Measurements from ENCODE around the gene ATP5MC2. TPM values are rescaled to one million over a fixed set of nuclear protein-coding genes. Genes with fewer than 3 reads are reported as not detected.

ATP5MC2 gene
- total RNA-seq, 4 donors from 2014 or later: 181 to 334 (median 259) TPM

GRCh38 chr12:53699678-53700025, 23.8 kb upstream of the ATP5MC2 start:
- Histone ChIP-seq H3K4me3 (replicated peaks in 1 of 3) (no peak overlapping the region), H3K27me3 (peaks cover 18% of the 10 kb centered on the region), H3K4me1 (peaks cover 0 to 17% of the 10 kb centered on the region in 2 donors), H3K36me3 (no peaks in the 10 kb centered on the region), H3K9me3 (no peaks in the 10 kb centered on the region), H3K27ac (no peak overlapping the region)
- intact Hi-C loops (cut with DNase I): no loop called here
- TF ChIP-seq CTCF (IDR thresholded peaks at IDR 0.05) (no peak), POLR2A (IDR thresholded peaks at IDR 0.05) (no peak)
- no peak for DNase-seq
- 41 to 55% methylated on average over 5 of the region's 5 CpGs for WGBS, 2 donors

GRCh38 chr12:53698948-53699677, 23.2 kb upstream of the ATP5MC2 start:
- WGBS, 2 donors: 71 to 77% methylated on average over 3 of the region's 3 CpGs
- H3K36me3 ChIP-seq: no peaks in the 10 kb centered on the region
- intact Hi-C loops (cut with DNase I): no loop called here
- no peak overlapping the region for H3K4me3 ChIP-seq (replicated peaks in 1 of 3)
- H3K27ac ChIP-seq: no peak overlapping the region
- TF ChIP-seq CTCF (IDR thresholded peaks at IDR 0.05) (no peak), POLR2A (IDR thresholded peaks at IDR 0.05) (no peak)
- DNase-seq: no peak
- peaks cover 18% of the 10 kb centered on the region for H3K27me3 ChIP-seq
- no peaks in the 10 kb centered on the region for H3K9me3 ChIP-seq
- peaks cover 0 to 17% of the 10 kb centered on the region in 2 donors for H3K4me1 ChIP-seq

- no peaks in the 10 kb centered on the region for H3K9me3 ChIP-seq
- intact Hi-C loops (cut with DNase I): no loop called here
- no peak overlapping the region for H3K27ac ChIP-seq
- WGBS, 2 donors: 28 to 30% methylated on average over 23 to 24 of the region's 24 CpGs
- H3K4me1 ChIP-seq: peaks cover 0 to 17% of the 10 kb centered on the region in 2 donors
- H3K4me3 ChIP-seq (replicated peaks in 1 of 3): no peak overlapping the region
- TF ChIP-seq POLR2A (IDR thresholded peaks at IDR 0.05) (no peak), CTCF (IDR thresholded peaks at IDR 0.05) (no peak)
- H3K27me3 ChIP-seq: peaks cover 15% of the 10 kb centered on the region
- no peaks in the 10 kb centered on the region for H3K36me3 ChIP-seq
- DNase-seq: peak in 1 of 2 donors; percentile 12
These were observed 20.9 kb upstream of the ATP5MC2 start for GRCh38 chr12:53696655-53697331.

- no peaks in the 10 kb centered on the region for H3K9me3 ChIP-seq
- WGBS, 2 donors: 8 to 18% methylated on average over 11 of the region's 11 CpGs
- TF ChIP-seq CTCF (IDR thresholded peaks at IDR 0.05) (no peak), POLR2A (IDR thresholded peaks at IDR 0.05) (no peak)
- H3K4me3 ChIP-seq (replicated peaks in 1 of 3): no peak overlapping the region
- H3K4me1 ChIP-seq: peaks cover 0 to 17% of the 10 kb centered on the region in 2 donors
- no peaks in the 10 kb centered on the region for H3K36me3 ChIP-seq
- intact Hi-C loops (cut with DNase I): no loop called here
- DNase-seq: peak; percentile 89 to 90
- H3K27me3 ChIP-seq: peaks cover 15% of the 10 kb centered on the region
- H3K27ac ChIP-seq: no peak overlapping the region
These were observed 20.4 kb upstream of the ATP5MC2 start for GRCh38 chr12:53696285-53696654.

Data from thyroid gland (tissue), 4 donors.